Mucosa of descending colon (tissue), 3 donors: Measurements from ENCODE around the gene LRRC19. TPM values are rescaled to one million over a fixed set of nuclear protein-coding genes. Genes with fewer than 3 reads are reported as not detected.

Source experiments
- ATAC-seq: fragments of 200-7000 bp; cut with Tn5 transposase; one replicate; pipeline ENCODE4 v1.9.1; 2020; ENCODE audit warnings: mild to moderate bottlenecking, moderate library complexity
- DNase-seq, 3 donors: peaks; one replicate each; pipeline ENCODE4 v3.0.0-alpha.2; 2020
- H3K36me3 ChIP-seq: fragments of 200-600 bp; one replicate; pipeline ENCODE4 v1.8.0; 2021; ENCODE audit warnings: low read depth, mild to moderate bottlenecking
- H3K4me1 ChIP-seq: fragments of 200-600 bp; one replicate; pipeline ENCODE4 v1.8.0; 2021; ENCODE audit warnings: low read depth, mild to moderate bottlenecking
- H3K4me3 ChIP-seq: fragments of 200-600 bp; one replicate; pipeline ENCODE4 v1.8.0; 2021; ENCODE audit warnings: mild to moderate bottlenecking
- H3K9me3 ChIP-seq: fragments of 200-600 bp; one replicate; pipeline ENCODE4 v1.8.0; 2021; ENCODE audit warnings: mild to moderate bottlenecking
- intact Hi-C, 2 donors: fragments of 100-400 bp; cut with DNase I in 1 of 2; cut with micrococcal nuclease in 1 of 2; formaldehyde crosslinking; loops; one replicate each; pipeline versions ENCODE4 v1.11.0 to v1.11.1; 2022; cut with DNase I, micrococcal nuclease
- total RNA-seq, 3 donors: library from RNA; stranded (reverse); fragmentation: NEBNext Ultra II Directional in 2 of 3; extraction: Animal tissue kit (Norgen Biotek cat#: 25700) in 2 of 3; gene quantifications; one replicate each; pipeline versions ENCODE4 v1.2.1 to v1.2.4, GENCODE V29; 2021 to 2023
- TF ChIP-seq, protein P1 (sequence below): fragments of 200-600 bp; IDR thresholded peaks from one replicate; pipeline ENCODE4 v1.8.0; 2022; ENCODE audit warnings: antibody characterized with exemption, mild to moderate bottlenecking
- donor health status: DM: no; HTN: no; CAD: no; lungs with moderate emphysema.
- donor health status: DM: no; HTN: no; CAD: no.
- donor health status: DM: no; HTN: yes; CAD: no.

The LRRC19 gene
- total RNA-seq, 3 donors from 2014 or later = 45.1 to 120 (median 96.9) TPM

- Histone ChIP-seq H3K36me3 (no peaks in the 10 kb centered on the region), H3K4me1 (no peaks in the 10 kb centered on the region), H3K4me3 (no peak overlapping the region), H3K9me3 (no peaks in the 10 kb centered on the region)
- ATAC-seq (peak; percentile 82), DNase-seq (peak in 1 of 3 donors; percentile 76)
- intact Hi-C loops = no loop called here
- TF ChIP-seq, protein P1, sequence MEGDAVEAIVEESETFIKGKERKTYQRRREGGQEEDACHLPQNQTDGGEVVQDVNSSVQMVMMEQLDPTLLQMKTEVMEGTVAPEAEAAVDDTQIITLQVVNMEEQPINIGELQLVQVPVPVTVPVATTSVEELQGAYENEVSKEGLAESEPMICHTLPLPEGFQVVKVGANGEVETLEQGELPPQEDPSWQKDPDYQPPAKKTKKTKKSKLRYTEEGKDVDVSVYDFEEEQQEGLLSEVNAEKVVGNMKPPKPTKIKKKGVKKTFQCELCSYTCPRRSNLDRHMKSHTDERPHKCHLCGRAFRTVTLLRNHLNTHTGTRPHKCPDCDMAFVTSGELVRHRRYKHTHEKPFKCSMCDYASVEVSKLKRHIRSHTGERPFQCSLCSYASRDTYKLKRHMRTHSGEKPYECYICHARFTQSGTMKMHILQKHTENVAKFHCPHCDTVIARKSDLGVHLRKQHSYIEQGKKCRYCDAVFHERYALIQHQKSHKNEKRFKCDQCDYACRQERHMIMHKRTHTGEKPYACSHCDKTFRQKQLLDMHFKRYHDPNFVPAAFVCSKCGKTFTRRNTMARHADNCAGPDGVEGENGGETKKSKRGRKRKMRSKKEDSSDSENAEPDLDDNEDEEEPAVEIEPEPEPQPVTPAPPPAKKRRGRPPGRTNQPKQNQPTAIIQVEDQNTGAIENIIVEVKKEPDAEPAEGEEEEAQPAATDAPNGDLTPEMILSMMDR = no peak
These were observed 29.5 kb downstream of the LRRC19 start for GRCh38 chr9:26975728-26976707.

- Histone ChIP-seq H3K9me3 (no peaks in the 10 kb centered on the region), H3K36me3 (no peaks in the 10 kb centered on the region), H3K4me1 (no peaks in the 10 kb centered on the region), H3K4me3 (no peak overlapping the region)
- DNase-seq (no peak), ATAC-seq (no peak)
- TF ChIP-seq, protein P1 = no peak
- intact Hi-C loops = no loop called here
These were observed 30.5 kb downstream of the LRRC19 start for GRCh38 chr9:26974927-26975326.

- H3K36me3 ChIP-seq = no peaks in the 10 kb centered on the region
- DNase-seq (no peak), ATAC-seq (no peak)
- no peaks in the 10 kb centered on the region for H3K4me1 ChIP-seq
- no peaks in the 10 kb centered on the region for H3K9me3 ChIP-seq
- TF ChIP-seq, protein P1 = no peak
- intact Hi-C loops = no loop called here
- H3K4me3 ChIP-seq = no peak overlapping the region
These were observed 31.5 kb downstream of the LRRC19 start for GRCh38 chr9:26973989-26974388.

DNA sequence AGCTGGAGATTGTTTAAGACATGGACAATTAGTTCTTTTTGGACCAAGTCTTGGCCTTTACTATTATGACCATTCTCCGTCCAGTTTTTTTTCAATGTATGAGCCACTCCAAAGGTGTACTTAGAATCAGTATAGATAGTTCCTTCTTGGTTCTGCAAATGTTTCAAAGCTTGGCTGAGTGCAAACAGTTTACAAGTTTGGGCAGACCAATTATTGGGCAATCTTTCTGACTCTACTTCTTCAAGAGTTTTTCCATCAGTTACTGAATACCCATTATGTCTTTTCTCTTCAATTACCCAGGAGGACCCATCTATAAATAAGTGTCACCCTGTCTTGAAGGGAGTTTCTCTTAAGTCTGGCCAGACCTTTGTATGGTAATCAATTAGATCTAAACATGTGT, 33.8 kb downstream of the LRRC19 start:
- no peak for DNase-seq
- H3K9me3 ChIP-seq = no peaks in the 10 kb centered on the region
- intact Hi-C loops = no loop called here
- TF ChIP-seq, protein P1 = no peak
- no peaks in the 10 kb centered on the region for H3K36me3 ChIP-seq
- H3K4me1 ChIP-seq = no peaks in the 10 kb centered on the region
- no peak overlapping the region for H3K4me3 ChIP-seq
- ATAC-seq = no peak

DNA sequence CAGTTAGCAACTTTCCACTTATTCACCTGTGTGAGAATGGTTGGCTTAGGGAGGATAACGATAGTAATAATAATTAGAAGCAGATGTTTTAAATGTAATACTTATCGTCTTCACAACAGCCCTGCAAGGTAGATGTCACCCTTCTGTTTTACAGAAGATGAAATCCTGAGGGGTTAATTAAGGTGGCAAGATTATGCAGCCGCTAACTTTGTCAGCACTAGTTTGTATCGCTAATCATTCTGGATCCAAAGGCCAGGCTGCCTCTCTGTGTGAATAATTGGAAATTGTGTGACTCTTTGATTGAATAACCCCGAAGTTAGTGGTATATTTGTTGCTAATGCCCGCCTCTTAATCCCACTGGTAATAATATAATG, 48.6 kb downstream of the LRRC19 start:
- Histone ChIP-seq H3K36me3 (no peaks in the 10 kb centered on the region), H3K4me3 (peak overlapping the region; percentile 20), H3K9me3 (no peaks in the 10 kb centered on the region), H3K4me1 (peaks cover 3% of the 10 kb centered on the region)
- TF ChIP-seq, protein P1 = no peak
- DNase-seq (no peak), ATAC-seq (no peak)
- intact Hi-C loops = no loop called here
